ENCODE measurements around the gene TMEM132A. TPM values are rescaled to one million over a fixed set of nuclear protein-coding genes. Genes with fewer than 3 reads are reported as not detected.
A peak's percentile ranks its signal among the peaks of the same experiment; 100 is the strongest.

Gene TMEM132A
- total RNA-seq, 1 donor = 3.7 TPM

DNA sequence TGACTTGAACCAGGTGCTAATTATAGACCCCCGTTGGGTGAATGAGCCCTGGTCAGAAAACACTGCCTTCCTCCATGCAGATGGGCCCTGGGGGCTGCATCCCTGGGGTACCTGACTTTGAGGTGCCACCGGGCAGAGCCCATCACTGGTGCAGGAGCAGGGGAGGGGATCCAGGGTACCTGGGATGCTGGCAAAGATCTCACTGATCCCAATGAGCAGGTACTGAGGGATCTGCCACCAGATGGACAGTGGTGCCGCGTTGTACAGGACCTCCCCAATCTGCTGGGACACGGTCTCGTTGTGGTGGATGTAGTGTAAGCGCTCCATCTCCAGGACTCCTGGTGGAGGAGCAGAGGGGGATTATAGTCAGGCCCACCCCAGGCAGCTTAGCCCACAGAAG lies 15.0 kb downstream of the TMEM132A start:
- TF ChIP-seq, protein P1, sequence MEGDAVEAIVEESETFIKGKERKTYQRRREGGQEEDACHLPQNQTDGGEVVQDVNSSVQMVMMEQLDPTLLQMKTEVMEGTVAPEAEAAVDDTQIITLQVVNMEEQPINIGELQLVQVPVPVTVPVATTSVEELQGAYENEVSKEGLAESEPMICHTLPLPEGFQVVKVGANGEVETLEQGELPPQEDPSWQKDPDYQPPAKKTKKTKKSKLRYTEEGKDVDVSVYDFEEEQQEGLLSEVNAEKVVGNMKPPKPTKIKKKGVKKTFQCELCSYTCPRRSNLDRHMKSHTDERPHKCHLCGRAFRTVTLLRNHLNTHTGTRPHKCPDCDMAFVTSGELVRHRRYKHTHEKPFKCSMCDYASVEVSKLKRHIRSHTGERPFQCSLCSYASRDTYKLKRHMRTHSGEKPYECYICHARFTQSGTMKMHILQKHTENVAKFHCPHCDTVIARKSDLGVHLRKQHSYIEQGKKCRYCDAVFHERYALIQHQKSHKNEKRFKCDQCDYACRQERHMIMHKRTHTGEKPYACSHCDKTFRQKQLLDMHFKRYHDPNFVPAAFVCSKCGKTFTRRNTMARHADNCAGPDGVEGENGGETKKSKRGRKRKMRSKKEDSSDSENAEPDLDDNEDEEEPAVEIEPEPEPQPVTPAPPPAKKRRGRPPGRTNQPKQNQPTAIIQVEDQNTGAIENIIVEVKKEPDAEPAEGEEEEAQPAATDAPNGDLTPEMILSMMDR (IDR thresholded peaks at IDR 0.05; ENCODE audit: insufficient read depth, low read length) = no peak
- no peak for DNase-seq (ENCODE audit: low read depth)
- no peak overlapping the region for H3K4me3 ChIP-seq (ENCODE audit: low read depth, low read length)

DNA sequence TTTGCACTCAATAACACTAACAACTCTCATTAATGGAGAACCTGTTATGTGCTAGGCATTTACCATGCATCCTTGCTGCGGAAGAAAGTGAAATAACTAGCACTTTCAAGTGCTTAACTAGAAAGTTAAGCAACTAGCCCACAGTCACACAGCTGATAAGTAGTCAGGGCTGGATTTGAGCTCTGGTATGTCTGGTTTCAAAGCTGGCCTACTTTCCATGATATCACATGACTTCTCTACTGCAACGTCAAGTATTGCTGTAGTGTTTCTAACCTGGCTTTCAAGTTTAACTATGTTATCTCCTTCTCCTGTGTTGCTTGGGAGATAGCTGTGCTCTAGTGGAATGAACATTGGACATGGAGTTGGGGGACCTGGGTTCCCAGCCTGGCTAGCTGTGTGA lies 15.6 kb downstream of the TMEM132A start:
- peak; percentile 67 for DNase-seq (ENCODE audit: low read depth)
- no peak overlapping the region for H3K4me3 ChIP-seq (ENCODE audit: low read depth, low read length)
- TF ChIP-seq, protein P1 (IDR thresholded peaks at IDR 0.05; ENCODE audit: insufficient read depth, low read length) = no peak

GRCh38 chr11:60941371-60942119 lies 17.3 kb downstream of the TMEM132A start:
- no peak for DNase-seq (ENCODE audit: low read depth)
- no peak overlapping the region for H3K4me3 ChIP-seq (ENCODE audit: low read depth, low read length)
- TF ChIP-seq, protein P1 (IDR thresholded peaks at IDR 0.05; ENCODE audit: insufficient read depth, low read length) = no peak

DNA sequence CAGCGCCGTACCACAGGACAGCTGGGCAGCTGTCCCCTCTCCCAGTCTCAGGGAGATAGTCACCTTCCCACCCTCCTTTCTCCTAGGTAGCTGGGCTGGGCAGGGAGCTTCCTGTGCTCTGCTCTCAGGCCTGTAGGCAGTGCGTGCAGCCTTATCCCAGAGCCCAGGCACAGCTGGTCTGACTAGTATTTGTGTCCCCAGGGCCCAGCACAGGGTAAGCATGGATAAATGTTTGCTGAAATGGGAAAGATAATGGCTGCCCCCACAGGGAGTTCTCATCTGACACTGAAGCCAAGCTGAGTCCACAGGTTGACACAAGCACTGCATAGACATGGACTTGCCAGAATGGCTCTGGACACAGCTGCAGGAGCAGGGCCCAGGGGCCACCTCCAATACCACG lies 18.0 kb downstream of the TMEM132A start:
- H3K4me3 ChIP-seq (ENCODE audit: low read depth, low read length) = no peak overlapping the region
- no peak for DNase-seq (ENCODE audit: low read depth)
- TF ChIP-seq, protein P1 (IDR thresholded peaks at IDR 0.05; ENCODE audit: insufficient read depth, low read length) = no peak

DNA sequence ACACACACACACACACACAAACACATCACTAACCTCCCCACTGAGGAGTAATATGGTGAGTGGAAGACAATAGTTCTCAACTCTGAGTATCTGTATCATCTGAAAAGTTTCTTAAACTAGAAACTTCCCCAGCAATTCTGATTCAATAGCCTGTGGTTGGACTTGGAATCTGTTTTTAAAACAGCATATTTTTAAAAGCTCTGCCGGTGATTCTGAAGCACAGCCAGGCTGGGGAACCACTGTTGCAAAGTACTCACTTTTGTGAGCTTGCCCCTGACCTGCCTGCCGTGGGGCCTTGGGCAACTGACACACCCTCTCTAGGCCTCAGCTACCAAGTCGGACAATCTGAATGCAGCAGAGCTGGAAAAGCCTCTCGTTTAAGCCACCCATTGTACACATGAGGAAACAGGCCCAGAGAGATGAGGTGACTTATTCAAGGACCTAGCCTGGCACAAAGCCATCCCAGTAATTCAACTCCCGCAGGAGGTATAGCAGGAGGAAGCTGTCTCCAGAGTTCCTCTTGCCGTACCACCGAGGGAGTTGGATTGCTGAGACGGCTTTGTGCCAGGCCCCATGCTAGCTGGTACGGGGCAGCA lies 18.8 kb downstream of the TMEM132A start:
- H3K4me3 ChIP-seq (ENCODE audit: low read depth, low read length) = no peak overlapping the region
- DNase-seq (ENCODE audit: low read depth) = no peak
- TF ChIP-seq, protein P1 (IDR thresholded peaks at IDR 0.05; ENCODE audit: insufficient read depth, low read length) = no peak

- no peak overlapping the region for H3K4me3 ChIP-seq (ENCODE audit: low read depth, low read length)
- no peak for DNase-seq (ENCODE audit: low read depth)
- TF ChIP-seq, protein P1 (IDR thresholded peaks at IDR 0.05; ENCODE audit: insufficient read depth, low read length) = peak; percentile 36
Observed at GRCh38 chr11:60944490-60945294, 20.4 kb downstream of the TMEM132A start.

Data from fibroblast of the aortic adventitia (primary cell).